IMR-90 (cell line): Measurements from ENCODE around the gene TTLL7. TPM values are rescaled to one million over a fixed set of nuclear protein-coding genes. Genes with fewer than 3 reads are reported as not detected.

Experiments
- ATAC-seq: fragments of 200-7000 bp; cut with Tn5 transposase; 2 replicates; pipeline ENCODE4 v1.9.1; 2020; ENCODE audit warnings: low read depth, mild to moderate bottlenecking, moderate library complexity
- BruUV-seq: library from RNA; stranded (reverse); fragments of 400-500 nt; replicated peaks from 2 replicates; lab custom pipeline; 2021; lab: Mats Ljungman, UMichigan
- CTCF ChIA-PET: fragments of 300-600 bp; formaldehyde crosslinking; extraction: SDS; loops from one replicate; lab custom pipeline; 2021; ENCODE audit warnings: antibody characterized with exemption; lab: Yijun Ruan, JAX
- POLR2A ChIA-PET: fragments of 300-600 bp; sonication (Branson Sonifier 250); formaldehyde crosslinking; loops from one replicate; lab custom pipeline; 2022; ENCODE audit warnings: antibody characterized with exemption; ENCODE audit not compliant: unreplicated experiment; lab: Charles Lee
- DNase-seq: peaks from one replicate; pipeline ENCODE4 v3.0.0; 2013
- H2AFZ ChIP-seq: replicated peaks from 2 replicates; pipeline ENCODE3; 2013; ENCODE audit warnings: low read length, mild to moderate bottlenecking; ENCODE audit not compliant: poor library complexity
- H2AK5ac ChIP-seq: 2 replicates; pipeline ENCODE4 v1.6.1; 2013; ENCODE audit warnings: low read depth, low read length, inconsistent platforms
- H2AK9ac ChIP-seq: replicated peaks from 2 replicates; pipeline ENCODE3; 2013; ENCODE audit warnings: mild to moderate bottlenecking, low read depth, low read length, moderate library complexity; ENCODE audit not compliant: poor library complexity
- H2BK120ac ChIP-seq: 2 replicates; pipeline ENCODE4 v1.6.1; 2013; ENCODE audit warnings: low read depth, low read length, inconsistent platforms
- H2BK15ac ChIP-seq: 3 replicates; pipeline ENCODE4 v1.6.1; 2013; ENCODE audit warnings: low read depth, low read length, inconsistent platforms
- H2BK20ac ChIP-seq: 2 replicates; pipeline ENCODE4 v1.6.1; 2013; ENCODE audit warnings: low read depth, mild to moderate bottlenecking, inconsistent platforms, low read length, moderate library complexity
- H2BK5ac ChIP-seq: 2 replicates; pipeline ENCODE4 v1.6.1; 2013; ENCODE audit warnings: mild to moderate bottlenecking, low read depth, low read length, inconsistent platforms; ENCODE audit not compliant: poor library complexity, severe bottlenecking
- H3K14ac ChIP-seq: replicated peaks from 2 replicates; pipeline ENCODE4 v1.6.1; 2013; ENCODE audit warnings: low read depth, low read length, inconsistent platforms
- H3K18ac ChIP-seq: 2 replicates; pipeline ENCODE4 v1.6.1; 2013; ENCODE audit warnings: low read depth, low read length, control low read depth
- H3K23ac ChIP-seq: 2 replicates; pipeline ENCODE4 v1.6.1; 2013; ENCODE audit warnings: low read depth, low read length, inconsistent platforms
- H3K27ac ChIP-seq: 2 replicates; pipeline ENCODE4 v1.5.1; 2013; ENCODE audit warnings: mild to moderate bottlenecking, control low read depth, low read length; ENCODE audit not compliant: insufficient read depth
- H3K27me3 ChIP-seq: 2 replicates; pipeline ENCODE4 v1.6.1; 2013; ENCODE audit warnings: low read length; ENCODE audit not compliant: control insufficient read depth, insufficient read depth
- H3K36me3 ChIP-seq: 2 replicates; pipeline ENCODE4 v1.6.1; 2013; ENCODE audit warnings: low read length, mixed read lengths; ENCODE audit not compliant: control insufficient read depth, insufficient read depth
- H3K4ac ChIP-seq: 2 replicates; pipeline ENCODE4 v1.6.1; 2013; ENCODE audit warnings: low read depth, low read length, inconsistent platforms
- H3K4me1 ChIP-seq: 2 replicates; pipeline ENCODE4 v1.6.1; 2013; ENCODE audit warnings: low read length, mixed read lengths; ENCODE audit not compliant: control insufficient read depth, insufficient read depth
- H3K4me2 ChIP-seq: 2 replicates; pipeline ENCODE4 v1.6.1; 2013; ENCODE audit warnings: low read depth, mild to moderate bottlenecking, control low read depth, low read length, moderate library complexity
- H3K4me3 ChIP-seq: 2 replicates; pipeline ENCODE4 v1.5.1; 2013; ENCODE audit warnings: low read depth, mild to moderate bottlenecking, control low read depth, low read length, moderate library complexity; ENCODE audit not compliant: insufficient read depth
- H3K56ac ChIP-seq: 2 replicates; pipeline ENCODE4 v1.6.1; 2013; ENCODE audit warnings: low read length, inconsistent platforms; ENCODE audit not compliant: insufficient read depth; ENCODE audit errors: extremely low read depth
- H3K79me1 ChIP-seq, 2 experiments: 2 replicates each; pipeline ENCODE4 v1.6.1; 2013; ENCODE audit warnings: low read length in 2 of 2, inconsistent platforms in 1 of 2, low read depth in 1 of 2
- H3K9ac ChIP-seq: 2 replicates; pipeline ENCODE4 v1.6.1; 2013; ENCODE audit warnings: low read depth, low read length, control low read depth
- H3K9me1 ChIP-seq: 2 replicates; pipeline ENCODE4 v1.6.1; 2013; ENCODE audit warnings: low read length, inconsistent platforms; ENCODE audit not compliant: insufficient read depth
- H3K9me3 ChIP-seq: 2 replicates; pipeline ENCODE4 v1.6.1; 2013; ENCODE audit warnings: low read length; ENCODE audit not compliant: control insufficient read depth, insufficient read depth
- H4K20me1 ChIP-seq: 2 replicates; pipeline ENCODE4 v1.6.1; 2013; ENCODE audit warnings: low read length, inconsistent platforms; ENCODE audit not compliant: insufficient read depth
- H4K5ac ChIP-seq: 2 replicates; pipeline ENCODE4 v1.6.1; 2013; ENCODE audit warnings: mild to moderate bottlenecking, low read depth, low read length, control low read depth
- H4K8ac ChIP-seq, 2 experiments: 2 replicates each; pipeline ENCODE4 v1.6.1; 2013; ENCODE audit warnings: low read depth in 2 of 2, low read length in 2 of 2, control low read depth in 1 of 2, inconsistent platforms in 1 of 2
- H4K91ac ChIP-seq: 2 replicates; pipeline ENCODE4 v1.6.1; 2013; ENCODE audit warnings: low read depth, low read length, inconsistent platforms; ENCODE audit not compliant: insufficient read depth
- WGBS, 2 experiments: methylation state at CpG; one replicate each; pipeline versions ENCODE4 v1.1.5 to v1.1.7; 2013; ENCODE audit warnings: missing lambda C conversion rate in 2 of 2; ENCODE audit not compliant: insufficient read length in 1 of 2; ENCODE audit errors: extremely low coverage in 2 of 2; 5-methylcytosine and 5-hydroxymethylcytosine counted together
- dilution Hi-C: fragments of 300-500 bp; cut with HindIII; formaldehyde crosslinking; loops from one replicate; pipeline ENCODE4 v1.14.3; 2018; ENCODE audit warnings: low sequenced_read_pairs; ENCODE audit not compliant: unreplicated experiment
- in situ Hi-C: fragments of 300-500 bp; cut with MboI; formaldehyde crosslinking; loops from 3 replicates; pipeline ENCODE4 v1.14.3; 2019; ENCODE audit warnings: low sequenced_read_pairs, inconsistent platforms, mixed read lengths
- intact Hi-C: fragments of 100-400 bp; cut with micrococcal nuclease; formaldehyde crosslinking; loops from 2 replicates; pipeline ENCODE4 v1.10.0; 2022
- polyA plus RNA-seq, 3 experiments: library from polyadenylated mRNA; depleted of rRNA; stranded (reverse); fragments of >200 nt; gene quantifications; 2 replicates each; pipeline ENCODE4 v1.2.3, GENCODE V29; 2012; ENCODE audit warnings: low replicate concordance in 1 of 3
- total RNA-seq: library from RNA; depleted of rRNA; stranded (reverse); fragments of >200 nt; gene quantifications from 2 replicates; pipeline ENCODE4 v1.2.3, GENCODE V29; 2012
- TF ChIP-seq, protein P1 (sequence below): fragments of 150-350 bp; IDR thresholded peaks from 2 replicates; pipeline ENCODE4 v1.6.1; 2017; ENCODE audit warnings: mild to moderate bottlenecking, antibody characterized with exemption, low read length, low read depth

The TTLL7 gene
- total and polyA plus RNA-seq, 2 of the 4 experiments (the other 2 are of a cell fraction): 5.7 to 8.1 TPM

GRCh38 chr1:84019217-84019616 is 20.3 kb upstream of the TTLL7 start:
- POLR2A ChIA-PET: no interaction called here
- TF ChIP-seq, protein P1, sequence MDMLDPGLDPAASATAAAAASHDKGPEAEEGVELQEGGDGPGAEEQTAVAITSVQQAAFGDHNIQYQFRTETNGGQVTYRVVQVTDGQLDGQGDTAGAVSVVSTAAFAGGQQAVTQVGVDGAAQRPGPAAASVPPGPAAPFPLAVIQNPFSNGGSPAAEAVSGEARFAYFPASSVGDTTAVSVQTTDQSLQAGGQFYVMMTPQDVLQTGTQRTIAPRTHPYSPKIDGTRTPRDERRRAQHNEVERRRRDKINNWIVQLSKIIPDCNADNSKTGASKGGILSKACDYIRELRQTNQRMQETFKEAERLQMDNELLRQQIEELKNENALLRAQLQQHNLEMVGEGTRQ: no peak
- dilution Hi-C loops: no loop called here

More at GRCh38 chr1:84019217-84019616, 20.3 kb upstream of the TTLL7 start:
- no peak overlapping the region for H2AK9ac ChIP-seq
- H3K4me1 ChIP-seq: no peaks in the 10 kb centered on the region
- DNase-seq (no peak), ATAC-seq (no peak)
- in situ Hi-C loops (no loop called here), intact Hi-C loops (no loop called here)
- H3K27ac ChIP-seq: no peak overlapping the region
- H3K27me3 ChIP-seq: peaks cover 4% of the 10 kb centered on the region
- WGBS, 2 experiments: no CpG with 5 or more reads among the region's 1 CpG
- no peaks in the 10 kb centered on the region for H3K9me1 ChIP-seq
- no peak overlapping the region for H4K8ac ChIP-seq
- H3K56ac ChIP-seq: no peak overlapping the region
- no peak overlapping the region for H3K4me2 ChIP-seq
- no peak overlapping the region for H3K18ac ChIP-seq
- no peak overlapping the region for H3K4ac ChIP-seq
- no peaks in the 10 kb centered on the region for H4K20me1 ChIP-seq
- H3K4me3 ChIP-seq: no peak overlapping the region
- no peak overlapping the region for H2BK15ac ChIP-seq
- no peak overlapping the region for H3K14ac ChIP-seq
- H2AK5ac ChIP-seq: no peak overlapping the region
- no peak overlapping the region for H2AFZ ChIP-seq
- H2BK20ac ChIP-seq: no peak overlapping the region
- H3K9ac ChIP-seq: no peak overlapping the region
- H3K23ac ChIP-seq: no peak overlapping the region
- no peaks in the 10 kb centered on the region for H3K79me1 ChIP-seq
- no peaks in the 10 kb centered on the region for H3K9me3 ChIP-seq
- H4K5ac ChIP-seq: no peak overlapping the region
- H2BK120ac ChIP-seq: no peak overlapping the region
- no peak overlapping the region for H2BK5ac ChIP-seq
- H3K36me3 ChIP-seq: no peaks in the 10 kb centered on the region
- CTCF ChIA-PET: no interaction called here
- H4K91ac ChIP-seq: no peak overlapping the region
- no TSS peak for BruUV-seq
